ENCODE results near the gene MICALL1.
A peak's percentile ranks its signal among the peaks of the same experiment; 100 is the strongest.

Gene MICALL1

GRCh38 chr22:37906364-37907008 lies 389 bp downstream of the MICALL1 start:
- peak; percentile 73 for DNase-seq

- DNase-seq: no peak
Observed at GRCh38 chr22:37907036-37907954, 1.2 kb downstream of the MICALL1 start.

GRCh38 chr22:37909766-37910165 lies 3.7 kb downstream of the MICALL1 start:
- DNase-seq: no peak

- DNase-seq: no peak
Observed at GRCh38 chr22:37910890-37911672, 5.0 kb downstream of the MICALL1 start.

- DNase-seq: no peak
Observed at GRCh38 chr22:37911697-37912096, 5.6 kb downstream of the MICALL1 start.

GRCh38 chr22:37912171-37912570 lies 6.1 kb downstream of the MICALL1 start:
- peak; percentile 51 for DNase-seq

GRCh38 chr22:37913233-37913721 lies 7.2 kb downstream of the MICALL1 start:
- no peak for DNase-seq

GRCh38 chr22:37916311-37916710 lies 10.2 kb downstream of the MICALL1 start:
- DNase-seq: no peak

- no peak for DNase-seq
Observed at GRCh38 chr22:37917874-37918548, 11.9 kb downstream of the MICALL1 start.

GRCh38 chr22:37918580-37919270 lies 12.6 kb downstream of the MICALL1 start:
- DNase-seq: no peak

GRCh38 chr22:37920126-37920525 lies 14.0 kb downstream of the MICALL1 start:
- DNase-seq: no peak

GRCh38 chr22:37922191-37922590 lies 16.1 kb downstream of the MICALL1 start:
- no peak for DNase-seq

- no peak for DNase-seq
Observed at GRCh38 chr22:37923927-37924326, 17.8 kb downstream of the MICALL1 start.

- DNase-seq: no peak
Observed at GRCh38 chr22:37924386-37925065, 18.4 kb downstream of the MICALL1 start.

GRCh38 chr22:37925330-37925729 lies 19.2 kb downstream of the MICALL1 start:
- DNase-seq: no peak

GRCh38 chr22:37925767-37926166 lies 19.7 kb downstream of the MICALL1 start:
- no peak for DNase-seq

GRCh38 chr22:37926358-37926757 lies 20.3 kb downstream of the MICALL1 start:
- no peak for DNase-seq

GRCh38 chr22:37926771-37927636 lies 20.9 kb downstream of the MICALL1 start:
- no peak for DNase-seq

GRCh38 chr22:37927637-37927936 lies 21.5 kb downstream of the MICALL1 start:
- DNase-seq: no peak

GRCh38 chr22:37929390-37929789 lies 23.3 kb downstream of the MICALL1 start:
- no peak for DNase-seq
